Osteocyte (in vitro differentiated cells): ENCODE results near the gene CLIC3. TPM values are rescaled to one million over a fixed set of nuclear protein-coding genes. Genes with fewer than 3 reads are reported as not detected.

Experiments
- DNase-seq: peaks from one replicate; pipeline ENCODE4 v3.0.0; 2021; ENCODE audit warnings: mixed read lengths; ENCODE audit not compliant: unreplicated experiment; ENCODE audit errors: extremely low spot score
- H3K27ac Mint-ChIP-seq: one replicate; pipeline ENCODE4 v1.8.0; 2021; ENCODE audit warnings: mild to moderate bottlenecking, mixed read lengths; ENCODE audit not compliant: unreplicated experiment
- H3K27me3 Mint-ChIP-seq: one replicate; pipeline ENCODE4 v1.8.0; 2021; ENCODE audit warnings: mixed read lengths; ENCODE audit not compliant: unreplicated experiment
- H3K36me3 Mint-ChIP-seq: one replicate; pipeline ENCODE4 v1.8.0; 2021; ENCODE audit warnings: mixed read lengths; ENCODE audit not compliant: unreplicated experiment
- H3K4me1 Mint-ChIP-seq: one replicate; pipeline ENCODE4 v1.8.0; 2021; ENCODE audit warnings: mixed read lengths; ENCODE audit not compliant: unreplicated experiment
- H3K4me3 Mint-ChIP-seq: one replicate; pipeline ENCODE4 v1.8.0; 2021; ENCODE audit warnings: mild to moderate bottlenecking, moderate library complexity, mixed read lengths; ENCODE audit not compliant: unreplicated experiment
- H3K9me3 Mint-ChIP-seq: one replicate; pipeline ENCODE4 v1.8.0; 2021; ENCODE audit warnings: mixed read lengths; ENCODE audit not compliant: unreplicated experiment
- CTCF ChIP-seq: fragments of 200-600 bp; sonication (generic); IDR thresholded peaks from 2 replicates; pipeline ENCODE4 v1.5.0; 2021; ENCODE audit warnings: antibody characterized with exemption, mild to moderate bottlenecking, moderate library complexity
- total RNA-seq: library from RNA; stranded (reverse); gene quantifications from 2 replicates; pipeline ENCODE4 v1.2.1, GENCODE V29; 2021

Gene CLIC3
- total RNA-seq, 1 donor from 2014 or later: not detected

- Mint-ChIP-seq H3K4me1 (no peaks in the 10 kb centered on the region), H3K36me3 (peaks cover 5% of the 10 kb centered on the region), H3K4me3 (no peak overlapping the region), H3K27ac (no peak overlapping the region), H3K27me3 (no peaks in the 10 kb centered on the region), H3K9me3 (no peaks in the 10 kb centered on the region)
- DNase-seq: no peak
- no peak for TF ChIP-seq CTCF
Measured at GRCh38 chr9:137016436-137016835, 20.1 kb upstream of the CLIC3 start.

- Mint-ChIP-seq H3K4me3 (no peak overlapping the region), H3K27me3 (no peaks in the 10 kb centered on the region), H3K27ac (no peak overlapping the region), H3K36me3 (peaks cover 5% of the 10 kb centered on the region), H3K4me1 (no peaks in the 10 kb centered on the region), H3K9me3 (no peaks in the 10 kb centered on the region)
- TF ChIP-seq CTCF: no peak
- DNase-seq: no peak
Measured at GRCh38 chr9:137015976-137016375, 19.6 kb upstream of the CLIC3 start.

GRCh38 chr9:137015540-137015930, 19.2 kb upstream of the CLIC3 start:
- H3K4me3 Mint-ChIP-seq: no peak overlapping the region
- no peaks in the 10 kb centered on the region for H3K9me3 Mint-ChIP-seq
- H3K27ac Mint-ChIP-seq: no peak overlapping the region
- H3K36me3 Mint-ChIP-seq: peaks cover 5% of the 10 kb centered on the region
- no peak for DNase-seq
- no peaks in the 10 kb centered on the region for H3K27me3 Mint-ChIP-seq
- H3K4me1 Mint-ChIP-seq: no peaks in the 10 kb centered on the region
- TF ChIP-seq CTCF: no peak

GRCh38 chr9:137014776-137015539, 18.6 kb upstream of the CLIC3 start:
- Mint-ChIP-seq H3K27ac (no peak overlapping the region), H3K4me1 (no peaks in the 10 kb centered on the region), H3K9me3 (no peaks in the 10 kb centered on the region), H3K4me3 (no peak overlapping the region), H3K36me3 (peaks cover 5% of the 10 kb centered on the region), H3K27me3 (no peaks in the 10 kb centered on the region)
- no peak for DNase-seq
- no peak for TF ChIP-seq CTCF

- Mint-ChIP-seq H3K27me3 (no peaks in the 10 kb centered on the region), H3K9me3 (no peaks in the 10 kb centered on the region), H3K4me3 (no peak overlapping the region), H3K27ac (no peak overlapping the region), H3K4me1 (no peaks in the 10 kb centered on the region), H3K36me3 (peaks cover 3% of the 10 kb centered on the region)
- no peak for DNase-seq
- TF ChIP-seq CTCF: no peak
Measured at GRCh38 chr9:137014166-137014565, 17.8 kb upstream of the CLIC3 start.
